Parathyroid adenoma (tissue), 2 donors: ENCODE measurements around the gene TXNDC11.

Experiments
- H2AFZ ChIP-seq: fragments of 300-600 bp; sonication (generic); one replicate; pipeline ENCODE4 v1.7.0; 2017; ENCODE audit warnings: antibody characterized with exemption, mild to moderate bottlenecking
- H3K27ac ChIP-seq: fragments of 300-600 bp; sonication (generic); one replicate; pipeline ENCODE4 v1.7.0; 2017
- H3K27me3 ChIP-seq: fragments of 300-600 bp; sonication (generic); one replicate; pipeline ENCODE4 v1.7.0; 2017; ENCODE audit warnings: low read length; ENCODE audit not compliant: control insufficient read depth, insufficient read depth
- H3K36me3 ChIP-seq: fragments of 300-600 bp; sonication (generic); one replicate; pipeline ENCODE4 v1.7.0; 2017; ENCODE audit warnings: low read length; ENCODE audit not compliant: control insufficient read depth, insufficient read depth
- H3K4me1 ChIP-seq: fragments of 300-600 bp; sonication (generic); one replicate; pipeline ENCODE4 v1.7.0; 2017; ENCODE audit warnings: control low read depth
- H3K4me2 ChIP-seq: fragments of 300-600 bp; sonication (generic); one replicate; pipeline ENCODE4 v1.7.0; 2017; ENCODE audit warnings: low read length
- H3K4me3 ChIP-seq: fragments of 300-600 bp; sonication (generic); one replicate; pipeline ENCODE4 v1.7.0; 2017; ENCODE audit warnings: low read depth, low read length
- H3K79me2 ChIP-seq: fragments of 300-600 bp; sonication (generic); one replicate; pipeline ENCODE4 v1.7.0; 2017; ENCODE audit warnings: control low read depth
- H3K9ac ChIP-seq: fragments of 300-600 bp; sonication (generic); one replicate; pipeline ENCODE4 v1.7.0; 2017; ENCODE audit warnings: mild to moderate bottlenecking
- H3K9me3 ChIP-seq: fragments of 300-600 bp; sonication (generic); one replicate; pipeline ENCODE4 v1.7.0; 2017; ENCODE audit warnings: low read length; ENCODE audit not compliant: control insufficient read depth
- TF ChIP-seq, protein P1 (sequence below): fragments of 300-600 bp; sonication (generic); IDR thresholded peaks from one replicate; pipeline ENCODE4 v1.7.0; 2017; ENCODE audit warnings: antibody characterized with exemption, mild to moderate bottlenecking
- donor health status: primary hyperparathyroidism.

Gene TXNDC11

DNA sequence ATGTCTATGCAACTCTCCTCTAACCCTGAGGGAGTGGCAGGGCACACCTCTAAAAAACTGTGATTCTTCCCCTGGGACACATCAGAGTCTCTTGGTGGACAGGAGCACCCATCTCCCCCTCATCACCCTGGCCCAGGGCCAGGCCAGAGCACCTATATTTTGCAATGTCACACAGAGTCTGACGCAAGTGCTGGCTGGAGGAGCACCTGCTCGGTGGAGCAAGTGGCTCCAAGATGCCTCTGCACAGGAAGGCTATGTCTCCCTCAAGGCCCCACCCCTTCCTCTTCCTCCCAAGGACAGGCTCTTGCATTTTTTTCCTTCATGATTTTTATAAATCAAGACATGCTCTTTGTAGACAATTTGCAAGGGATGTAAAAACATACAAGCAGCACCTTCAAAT, 61.1 kb downstream of the TXNDC11 start:
- Histone ChIP-seq H2AFZ (no peak overlapping the region), H3K9ac (no peak overlapping the region), H3K4me3 (no peak overlapping the region), H3K9me3 (no peaks in the 10 kb centered on the region), H3K36me3 (no peaks in the 10 kb centered on the region), H3K4me2 (no peak overlapping the region), H3K27me3 (no peaks in the 10 kb centered on the region), H3K27ac (no peak overlapping the region), H3K4me1 (no peaks in the 10 kb centered on the region), H3K79me2 (peaks cover 8% of the 10 kb centered on the region)
- TF ChIP-seq, protein P1, sequence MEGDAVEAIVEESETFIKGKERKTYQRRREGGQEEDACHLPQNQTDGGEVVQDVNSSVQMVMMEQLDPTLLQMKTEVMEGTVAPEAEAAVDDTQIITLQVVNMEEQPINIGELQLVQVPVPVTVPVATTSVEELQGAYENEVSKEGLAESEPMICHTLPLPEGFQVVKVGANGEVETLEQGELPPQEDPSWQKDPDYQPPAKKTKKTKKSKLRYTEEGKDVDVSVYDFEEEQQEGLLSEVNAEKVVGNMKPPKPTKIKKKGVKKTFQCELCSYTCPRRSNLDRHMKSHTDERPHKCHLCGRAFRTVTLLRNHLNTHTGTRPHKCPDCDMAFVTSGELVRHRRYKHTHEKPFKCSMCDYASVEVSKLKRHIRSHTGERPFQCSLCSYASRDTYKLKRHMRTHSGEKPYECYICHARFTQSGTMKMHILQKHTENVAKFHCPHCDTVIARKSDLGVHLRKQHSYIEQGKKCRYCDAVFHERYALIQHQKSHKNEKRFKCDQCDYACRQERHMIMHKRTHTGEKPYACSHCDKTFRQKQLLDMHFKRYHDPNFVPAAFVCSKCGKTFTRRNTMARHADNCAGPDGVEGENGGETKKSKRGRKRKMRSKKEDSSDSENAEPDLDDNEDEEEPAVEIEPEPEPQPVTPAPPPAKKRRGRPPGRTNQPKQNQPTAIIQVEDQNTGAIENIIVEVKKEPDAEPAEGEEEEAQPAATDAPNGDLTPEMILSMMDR, result no peak

DNA sequence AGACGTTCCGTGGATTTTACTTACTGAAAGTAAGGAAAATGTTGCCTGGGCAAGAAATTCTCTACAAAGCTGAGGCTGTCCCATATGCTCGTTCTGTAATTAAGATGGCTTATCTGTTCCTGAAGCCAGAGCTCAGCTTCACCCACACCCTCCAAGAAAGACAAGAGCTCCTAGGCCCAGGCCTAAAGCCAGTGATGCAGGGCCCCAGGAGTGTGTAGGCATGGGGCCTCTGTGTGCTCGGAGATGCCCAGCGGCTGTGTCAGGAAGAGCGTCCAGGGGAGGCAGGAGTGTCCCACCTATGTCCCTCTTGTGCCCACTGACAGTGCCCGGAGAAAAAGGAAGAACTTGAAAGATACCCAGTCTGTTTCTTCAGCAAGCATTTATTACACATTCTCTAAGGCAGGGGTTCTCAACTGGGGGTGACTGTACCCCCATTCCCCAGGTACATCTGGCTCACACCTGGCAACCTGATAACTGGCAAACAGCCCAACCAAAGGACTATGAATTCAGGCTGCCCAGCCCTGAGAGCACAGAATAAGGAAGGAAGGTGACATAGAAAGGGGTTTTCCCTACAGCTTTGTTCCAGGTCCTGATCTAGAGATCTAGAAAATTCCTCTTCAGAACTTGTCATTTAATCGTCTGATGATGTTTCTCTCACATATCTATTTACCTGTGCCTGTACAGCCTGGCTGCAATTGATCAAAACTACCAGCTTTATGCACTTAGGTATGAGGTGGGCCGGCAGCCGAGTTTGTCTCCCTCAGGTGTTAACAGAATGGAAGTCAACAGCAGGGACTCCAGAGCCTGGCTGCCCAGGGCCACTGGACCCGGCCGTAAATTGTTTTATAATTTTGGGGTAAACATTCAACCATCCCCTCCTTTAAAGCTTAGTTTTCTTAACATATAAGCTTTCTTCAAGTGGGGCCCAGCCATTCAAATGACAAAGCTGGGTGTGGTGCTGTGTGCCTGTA, 62.4 kb downstream of the TXNDC11 start:
- no peak overlapping the region for H3K4me3 ChIP-seq
- no peak overlapping the region for H3K4me2 ChIP-seq
- H3K9me3 ChIP-seq, result no peaks in the 10 kb centered on the region
- TF ChIP-seq, protein P1, result no peak
- peaks cover 8% of the 10 kb centered on the region for H3K79me2 ChIP-seq
- H3K36me3 ChIP-seq, result no peaks in the 10 kb centered on the region
- H2AFZ ChIP-seq, result no peak overlapping the region
- no peak overlapping the region for H3K9ac ChIP-seq
- no peaks in the 10 kb centered on the region for H3K27me3 ChIP-seq
- H3K4me1 ChIP-seq, result no peaks in the 10 kb centered on the region
- H3K27ac ChIP-seq, result no peak overlapping the region

GRCh38 chr16:11679250-11679649, 63.4 kb downstream of the TXNDC11 start:
- Histone ChIP-seq H3K4me3 (no peak overlapping the region), H3K4me1 (no peaks in the 10 kb centered on the region), H3K79me2 (peaks cover 5% of the 10 kb centered on the region), H3K4me2 (no peak overlapping the region), H2AFZ (no peak overlapping the region), H3K36me3 (no peaks in the 10 kb centered on the region), H3K27me3 (no peaks in the 10 kb centered on the region), H3K27ac (no peak overlapping the region), H3K9ac (no peak overlapping the region), H3K9me3 (no peaks in the 10 kb centered on the region)
- TF ChIP-seq, protein P1, result no peak

DNA sequence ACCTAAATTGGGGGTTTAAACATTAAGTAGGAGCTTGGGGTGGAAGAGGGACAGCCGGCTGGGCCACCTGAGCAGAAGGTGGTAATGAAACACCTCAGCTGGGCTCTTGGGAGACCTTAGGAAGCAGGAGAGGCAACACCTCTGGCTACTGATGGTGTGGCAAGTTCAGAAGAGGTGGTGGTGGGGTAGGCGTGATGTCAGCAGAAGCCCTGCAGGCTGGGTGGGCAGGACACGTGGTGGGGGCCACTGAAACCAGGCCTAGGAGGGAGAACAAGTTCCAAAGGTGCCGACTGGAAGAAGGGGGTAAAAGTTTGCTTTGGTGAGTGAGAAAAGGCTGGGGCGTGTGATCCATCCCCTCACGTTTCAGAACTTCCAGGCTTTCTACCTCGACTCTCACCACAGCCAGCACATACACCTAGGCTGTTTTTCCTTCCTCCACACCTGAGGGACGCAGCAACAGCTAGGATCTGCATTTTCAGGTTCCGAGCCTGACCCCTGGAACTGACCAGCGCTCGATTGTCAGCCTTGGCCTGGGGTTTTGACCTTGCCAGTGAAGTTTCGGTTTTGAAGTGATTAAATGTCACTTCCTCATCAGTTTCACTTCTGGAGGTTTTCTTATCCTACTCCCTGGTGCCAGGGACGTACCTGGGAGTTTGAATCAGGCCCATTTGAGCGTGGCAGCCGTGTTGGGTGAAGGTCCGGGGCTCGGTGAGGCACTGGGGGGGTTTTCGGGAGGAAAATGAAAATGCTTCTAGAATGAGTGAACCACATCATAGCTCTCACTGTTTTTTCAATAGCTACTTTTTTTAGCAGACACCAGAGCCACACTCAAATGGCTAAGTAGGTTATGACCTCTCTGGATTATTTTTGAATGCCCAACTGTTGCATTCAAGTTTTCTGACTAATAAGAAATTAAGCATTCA, 64.4 kb downstream of the TXNDC11 start:
- no peak overlapping the region for H2AFZ ChIP-seq
- H3K9me3 ChIP-seq, result no peaks in the 10 kb centered on the region
- no peak overlapping the region for H3K9ac ChIP-seq
- H3K79me2 ChIP-seq, result peaks cover 5% of the 10 kb centered on the region
- TF ChIP-seq, protein P1, result no peak
- no peaks in the 10 kb centered on the region for H3K4me1 ChIP-seq
- H3K27me3 ChIP-seq, result no peaks in the 10 kb centered on the region
- no peak overlapping the region for H3K4me3 ChIP-seq
- H3K27ac ChIP-seq, result no peak overlapping the region
- no peaks in the 10 kb centered on the region for H3K36me3 ChIP-seq
- peak overlapping the region; percentile 26 for H3K4me2 ChIP-seq
